ENCODE measurements around the gene CTXND2. TPM values are rescaled to one million over a fixed set of nuclear protein-coding genes. Genes with fewer than 3 reads are reported as not detected.
"Not testable (repeated sequence)": the region's sequence is repeated elsewhere in the genome, so short reads cannot be mapped to it uniquely, and the experiment has no call there.

The CTXND2 gene
- total RNA-seq, 1 donor from 2014 or later, result not detected

- FAIRE-seq (no peak), DNase-seq (ENCODE audit: low read depth) (no peak)
- no peak overlapping the region for H3K4me3 ChIP-seq (ENCODE audit: low read depth, low read length)
- H3K27me3 ChIP-seq (ENCODE audit: control insufficient read depth, insufficient read depth, low read length), result no peaks in the 10 kb centered on the region
- H3K36me3 ChIP-seq (ENCODE audit: control insufficient read depth, insufficient read depth, low read length), result peaks cover 3% of the 10 kb centered on the region
- TF ChIP-seq CTCF (IDR thresholded peaks at IDR 0.05; ENCODE audit: insufficient read depth, low read length, severe bottlenecking), result no peak
Observed at GRCh38 chr1:150846473-150847146, 40.3 kb upstream of the CTXND2 start.

- FAIRE-seq; H3K27me3 ChIP-seq (ENCODE audit: control insufficient read depth, insufficient read depth, low read length); H3K4me3 ChIP-seq (ENCODE audit: low read depth, low read length); H3K36me3 ChIP-seq (ENCODE audit: control insufficient read depth, insufficient read depth, low read length); DNase-seq (ENCODE audit: low read depth): not testable (repeated sequence)
Observed at GRCh38 chr1:150850801-150851362, 36.1 kb upstream of the CTXND2 start.

GRCh38 chr1:150852734-150853133 is 34.2 kb upstream of the CTXND2 start:
- DNase-seq (ENCODE audit: low read depth); H3K4me3 ChIP-seq (ENCODE audit: low read depth, low read length); H3K36me3 ChIP-seq (ENCODE audit: control insufficient read depth, insufficient read depth, low read length); H3K27me3 ChIP-seq (ENCODE audit: control insufficient read depth, insufficient read depth, low read length); FAIRE-seq: not testable (repeated sequence)

- no peak overlapping the region for H3K4me3 ChIP-seq (ENCODE audit: low read depth, low read length)
- DNase-seq (ENCODE audit: low read depth), result no peak
- no peak for FAIRE-seq
- no peaks in the 10 kb centered on the region for H3K27me3 ChIP-seq (ENCODE audit: control insufficient read depth, insufficient read depth, low read length)
- H3K36me3 ChIP-seq (ENCODE audit: control insufficient read depth, insufficient read depth, low read length), result no peaks in the 10 kb centered on the region
- TF ChIP-seq CTCF (IDR thresholded peaks at IDR 0.05; ENCODE audit: insufficient read depth, low read length, severe bottlenecking), result no peak
Observed at GRCh38 chr1:150863724-150864123, 23.2 kb upstream of the CTXND2 start.

- not testable (repeated sequence) for DNase-seq (ENCODE audit: low read depth); H3K4me3 ChIP-seq (ENCODE audit: low read depth, low read length); FAIRE-seq; H3K27me3 ChIP-seq (ENCODE audit: control insufficient read depth, insufficient read depth, low read length); H3K36me3 ChIP-seq (ENCODE audit: control insufficient read depth, insufficient read depth, low read length)
Observed at GRCh38 chr1:150864200-150864599, 22.7 kb upstream of the CTXND2 start.

GRCh38 chr1:150869683-150870082 is 17.3 kb upstream of the CTXND2 start:
- Histone ChIP-seq H3K36me3 (ENCODE audit: control insufficient read depth, insufficient read depth, low read length) (no peaks in the 10 kb centered on the region), H3K27me3 (ENCODE audit: control insufficient read depth, insufficient read depth, low read length) (no peaks in the 10 kb centered on the region), H3K4me3 (ENCODE audit: low read depth, low read length) (no peak overlapping the region)
- TF ChIP-seq CTCF (IDR thresholded peaks at IDR 0.05; ENCODE audit: insufficient read depth, low read length, severe bottlenecking), result no peak
- DNase-seq (ENCODE audit: low read depth), result no peak
- FAIRE-seq, result no peak

- FAIRE-seq (no peak), DNase-seq (ENCODE audit: low read depth) (no peak)
- TF ChIP-seq CTCF (IDR thresholded peaks at IDR 0.05; ENCODE audit: insufficient read depth, low read length, severe bottlenecking), result no peak
- no peak overlapping the region for H3K4me3 ChIP-seq (ENCODE audit: low read depth, low read length)
- no peaks in the 10 kb centered on the region for H3K27me3 ChIP-seq (ENCODE audit: control insufficient read depth, insufficient read depth, low read length)
- no peaks in the 10 kb centered on the region for H3K36me3 ChIP-seq (ENCODE audit: control insufficient read depth, insufficient read depth, low read length)
Observed at GRCh38 chr1:150872572-150872971, 14.4 kb upstream of the CTXND2 start.
